H1 (cell line): Measurements from ENCODE around the gene TMEM150B.

Source experiments
- BRCA1 ChIP-seq: IDR thresholded peaks from 2 replicates; pipeline ENCODE4 v1.6.1; 2012; ENCODE audit warnings: low read depth, low read length, improper control_type of control experiment
- CREB1 ChIP-seq: IDR thresholded peaks from 2 replicates; pipeline ENCODE4 v1.6.1; 2012; ENCODE audit warnings: inconsistent platforms
- CTCF ChIP-seq, 3 experiments: IDR thresholded peaks; 1 replicate in 2 of 3; 2 replicates in 1 of 3; pipeline versions ENCODE4 v1.5.1 to v1.6.1; 2011; ENCODE audit warnings: low read length in 3 of 3, mild to moderate bottlenecking in 3 of 3, inconsistent platforms in 2 of 3, low read depth in 1 of 3, moderate library complexity in 1 of 3; ENCODE audit not compliant: insufficient read depth in 1 of 3; ENCODE audit errors: control extremely low read depth in 1 of 3
- JUN ChIP-seq: IDR thresholded peaks from 2 replicates; pipeline ENCODE4 v1.6.1; 2011; ENCODE audit warnings: low read depth, mild to moderate bottlenecking, improper control_type of control experiment, low read length
- NANOG ChIP-seq: IDR thresholded peaks from 2 replicates; pipeline ENCODE4 v1.6.1; 2011; ENCODE audit warnings: low read length, low read depth, mild to moderate bottlenecking, inconsistent platforms; ENCODE audit not compliant: insufficient read depth, poor library complexity, severe bottlenecking
- POLR2A ChIP-seq, 2 experiments: IDR thresholded peaks; 1 replicate in 1 of 2; 2 replicates in 1 of 2; pipeline ENCODE4 v1.6.1; 2011; ENCODE audit warnings: low read depth in 2 of 2, low read length in 2 of 2, mild to moderate bottlenecking in 2 of 2; ENCODE audit errors: control extremely low read depth in 1 of 2
- POLR2AphosphoS5 ChIP-seq: IDR thresholded peaks from 2 replicates; pipeline ENCODE4 v1.6.1; 2011; ENCODE audit warnings: low read depth, low read length
- RBBP5 ChIP-seq: IDR thresholded peaks from 2 replicates; pipeline ENCODE4 v1.7.1; 2012; ENCODE audit warnings: low read depth, mild to moderate bottlenecking, inconsistent platforms, low read length, moderate library complexity, borderline replicate concordance
- TAF1 ChIP-seq: IDR thresholded peaks from 2 replicates; pipeline ENCODE4 v1.6.1; 2011; ENCODE audit warnings: mild to moderate bottlenecking, low read depth, low read length

- no peak for TF ChIP-seq POLR2AphosphoS5
- TF ChIP-seq RBBP5: no peak
- TF ChIP-seq POLR2A (IDR thresholded peaks at IDR 0.05; ENCODE audit: control extremely low read depth in 1 of 2, low read depth in 2 of 2, low read length in 2 of 2): no peak
- no peak for TF ChIP-seq CTCF (IDR thresholded peaks at IDR 0.05; ENCODE audit: control extremely low read depth in 1 of 3, insufficient read depth in 1 of 3, low read depth in 1 of 3, low read length in 3 of 3)
- no peak for TF ChIP-seq JUN
- no peak for TF ChIP-seq NANOG
- no peak for TF ChIP-seq BRCA1
- TF ChIP-seq CREB1: no peak
- no peak for TF ChIP-seq TAF1
Observed at GRCh38 chr19:55299991-55300390, 25.1 kb downstream of the TMEM150B start.
